ENCODE results near the gene PIF1.
A peak's percentile ranks its signal among the peaks of the same experiment; 100 is the strongest.

The PIF1 gene

DNA sequence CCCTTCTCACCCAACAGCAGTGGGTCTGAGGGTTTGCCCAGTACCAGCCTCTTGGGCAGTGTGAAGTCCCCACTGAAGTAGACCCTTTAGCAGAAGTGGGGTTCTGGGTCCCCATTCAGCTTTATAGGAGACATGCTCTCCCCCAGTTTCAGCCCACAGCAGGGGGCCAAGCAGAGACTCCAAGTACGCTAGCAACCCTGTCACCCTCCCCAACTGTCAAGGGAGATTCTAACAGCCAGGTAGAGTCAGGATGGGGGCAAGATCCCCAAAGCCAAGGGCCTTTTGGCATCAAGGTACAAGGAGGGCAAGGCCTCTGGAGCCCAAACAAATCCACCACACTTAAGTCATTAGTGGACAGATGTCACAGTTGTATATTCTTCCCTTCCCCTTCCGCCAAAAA lies 51.8 kb downstream of the PIF1 start:
- Mint-ChIP-seq H3K27me3 (ENCODE audit: low read depth, poor library complexity) (peaks cover 16% of the 10 kb centered on the region), H3K9me3 (no peaks in the 10 kb centered on the region), H3K27ac (no peak overlapping the region), H3K4me3 (peak overlapping the region; percentile 85), H3K4me1 (peaks cover 52% of the 10 kb centered on the region), H3K36me3 (ENCODE audit: low read depth) (peaks cover 4% of the 10 kb centered on the region)
- DNase-seq: no peak
- TF ChIP-seq, protein P1, sequence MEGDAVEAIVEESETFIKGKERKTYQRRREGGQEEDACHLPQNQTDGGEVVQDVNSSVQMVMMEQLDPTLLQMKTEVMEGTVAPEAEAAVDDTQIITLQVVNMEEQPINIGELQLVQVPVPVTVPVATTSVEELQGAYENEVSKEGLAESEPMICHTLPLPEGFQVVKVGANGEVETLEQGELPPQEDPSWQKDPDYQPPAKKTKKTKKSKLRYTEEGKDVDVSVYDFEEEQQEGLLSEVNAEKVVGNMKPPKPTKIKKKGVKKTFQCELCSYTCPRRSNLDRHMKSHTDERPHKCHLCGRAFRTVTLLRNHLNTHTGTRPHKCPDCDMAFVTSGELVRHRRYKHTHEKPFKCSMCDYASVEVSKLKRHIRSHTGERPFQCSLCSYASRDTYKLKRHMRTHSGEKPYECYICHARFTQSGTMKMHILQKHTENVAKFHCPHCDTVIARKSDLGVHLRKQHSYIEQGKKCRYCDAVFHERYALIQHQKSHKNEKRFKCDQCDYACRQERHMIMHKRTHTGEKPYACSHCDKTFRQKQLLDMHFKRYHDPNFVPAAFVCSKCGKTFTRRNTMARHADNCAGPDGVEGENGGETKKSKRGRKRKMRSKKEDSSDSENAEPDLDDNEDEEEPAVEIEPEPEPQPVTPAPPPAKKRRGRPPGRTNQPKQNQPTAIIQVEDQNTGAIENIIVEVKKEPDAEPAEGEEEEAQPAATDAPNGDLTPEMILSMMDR (IDR thresholded peaks at IDR 0.05): no peak

DNA sequence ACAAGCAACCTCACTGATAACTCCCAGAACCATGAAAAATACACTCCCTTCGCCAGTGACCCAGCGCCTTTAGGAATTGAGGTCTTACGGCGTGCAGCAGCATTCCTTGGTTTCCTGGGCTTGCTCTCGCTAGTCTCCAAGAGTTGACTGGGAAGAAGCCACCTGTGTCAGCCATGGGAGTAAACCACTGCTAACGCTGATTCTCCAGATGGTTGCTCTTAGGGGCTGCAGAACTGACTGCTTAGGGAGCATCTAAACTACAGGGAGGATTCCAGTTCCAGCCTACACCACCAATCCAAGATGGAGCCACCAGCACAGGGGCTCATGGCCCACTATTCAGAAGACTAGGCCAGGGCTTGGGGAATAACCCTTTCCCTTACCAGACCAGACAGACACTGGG lies 52.5 kb downstream of the PIF1 start:
- peaks cover 47% of the 10 kb centered on the region for H3K4me1 Mint-ChIP-seq
- H3K9me3 Mint-ChIP-seq: no peaks in the 10 kb centered on the region
- peaks cover 13% of the 10 kb centered on the region for H3K27me3 Mint-ChIP-seq (ENCODE audit: low read depth, poor library complexity)
- peaks cover 4% of the 10 kb centered on the region for H3K36me3 Mint-ChIP-seq (ENCODE audit: low read depth)
- DNase-seq: no peak
- TF ChIP-seq, protein P1 (IDR thresholded peaks at IDR 0.05): no peak
- no peak overlapping the region for H3K27ac Mint-ChIP-seq
- no peak overlapping the region for H3K4me3 Mint-ChIP-seq

DNA sequence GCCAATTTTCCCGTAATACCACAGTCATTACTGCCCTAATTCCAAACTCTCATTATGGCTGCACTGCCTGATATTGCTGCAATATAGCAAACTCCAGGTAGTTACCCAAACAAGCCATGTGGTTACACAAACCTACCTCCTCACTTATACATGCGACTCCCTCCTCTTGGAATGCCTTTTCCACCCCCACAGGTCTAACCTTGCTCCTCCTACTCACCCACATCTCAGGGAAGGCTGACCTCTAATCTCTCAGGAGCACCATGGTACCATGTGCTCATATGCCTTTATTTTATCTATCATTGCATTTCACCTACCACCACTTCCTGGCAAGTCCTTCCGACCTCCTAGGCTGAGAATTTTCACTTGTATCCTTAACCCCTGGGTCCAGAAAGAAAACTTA lies 53.0 kb downstream of the PIF1 start:
- Mint-ChIP-seq H3K9me3 (no peaks in the 10 kb centered on the region), H3K36me3 (ENCODE audit: low read depth) (peaks cover 4% of the 10 kb centered on the region), H3K4me1 (peaks cover 48% of the 10 kb centered on the region), H3K4me3 (no peak overlapping the region), H3K27me3 (ENCODE audit: low read depth, poor library complexity) (peaks cover 8% of the 10 kb centered on the region), H3K27ac (no peak overlapping the region)
- no peak for DNase-seq
- TF ChIP-seq, protein P1 (IDR thresholded peaks at IDR 0.05): no peak

DNA sequence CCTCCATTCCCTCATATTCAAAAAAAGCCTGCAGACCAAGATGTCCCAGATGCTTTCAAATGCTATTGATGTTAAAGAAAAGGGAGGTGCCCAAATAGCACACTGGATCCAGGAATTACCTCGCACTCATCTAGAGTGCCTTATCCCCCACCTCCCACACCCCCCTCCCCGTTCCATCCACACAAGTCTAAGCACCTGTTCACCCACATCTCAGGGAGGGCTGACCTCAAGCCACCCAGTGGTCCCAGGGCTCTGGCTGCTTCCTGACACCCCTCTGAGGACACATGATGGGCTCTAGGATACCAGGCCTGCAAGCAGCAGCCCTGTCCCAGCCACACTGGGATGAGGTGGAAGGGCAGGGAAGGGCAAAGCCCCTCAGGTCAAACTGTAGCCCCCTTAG lies 54.8 kb downstream of the PIF1 start:
- Mint-ChIP-seq H3K27ac (no peak overlapping the region), H3K9me3 (no peaks in the 10 kb centered on the region), H3K27me3 (ENCODE audit: low read depth, poor library complexity) (peaks cover 4% of the 10 kb centered on the region), H3K36me3 (ENCODE audit: low read depth) (peaks cover 4% of the 10 kb centered on the region), H3K4me1 (peaks cover 42% of the 10 kb centered on the region), H3K4me3 (no peak overlapping the region)
- no peak for DNase-seq
- TF ChIP-seq, protein P1 (IDR thresholded peaks at IDR 0.05): no peak

DNA sequence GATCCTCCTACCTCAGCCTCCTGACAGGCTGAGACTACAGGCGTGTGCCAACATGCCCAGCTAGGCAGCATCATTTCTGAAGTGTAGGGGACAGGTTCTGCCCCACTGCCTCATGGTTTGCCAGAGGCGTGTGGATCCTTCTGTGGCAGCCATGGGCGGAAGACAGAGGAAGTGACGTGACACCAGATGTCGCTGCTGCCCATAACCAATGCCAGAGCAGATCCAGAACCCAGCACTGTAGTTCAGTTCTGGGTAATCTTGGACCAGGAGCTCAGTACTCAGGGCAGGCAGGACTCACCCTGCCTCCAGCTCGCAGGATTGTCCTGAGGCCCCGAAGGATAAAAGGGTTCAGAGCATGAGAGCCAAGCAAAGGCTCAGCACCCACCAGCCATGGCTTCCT lies 58.2 kb downstream of the PIF1 start:
- H3K36me3 Mint-ChIP-seq (ENCODE audit: low read depth): peaks cover 4% of the 10 kb centered on the region
- peaks cover 10% of the 10 kb centered on the region for H3K27me3 Mint-ChIP-seq (ENCODE audit: low read depth, poor library complexity)
- TF ChIP-seq, protein P1 (IDR thresholded peaks at IDR 0.05): no peak
- H3K4me3 Mint-ChIP-seq: no peak overlapping the region
- no peaks in the 10 kb centered on the region for H3K9me3 Mint-ChIP-seq
- DNase-seq: no peak
- H3K27ac Mint-ChIP-seq: no peak overlapping the region
- peaks cover 29% of the 10 kb centered on the region for H3K4me1 Mint-ChIP-seq

DNA sequence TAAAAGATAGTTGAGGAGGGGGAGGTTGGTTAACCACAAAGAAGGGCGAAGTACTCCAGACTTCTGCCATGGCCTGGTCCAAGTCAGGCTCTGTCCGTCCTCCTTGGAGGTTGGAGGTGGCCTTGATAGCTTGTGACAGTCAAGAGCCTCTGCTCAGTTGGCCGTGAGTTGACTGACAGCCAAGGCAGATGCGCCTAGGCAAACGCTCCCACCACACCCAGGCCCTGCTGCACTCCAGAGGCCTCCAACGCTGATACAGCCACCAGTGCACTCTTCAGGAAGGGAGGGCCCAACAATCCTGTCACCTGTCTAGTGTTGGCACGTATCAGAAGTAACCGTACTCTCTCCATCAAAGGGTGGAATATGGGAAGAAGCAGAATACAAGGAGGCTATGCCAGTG lies 59.4 kb downstream of the PIF1 start:
- no peak for DNase-seq
- no peaks in the 10 kb centered on the region for H3K9me3 Mint-ChIP-seq
- no peak overlapping the region for H3K27ac Mint-ChIP-seq
- H3K27me3 Mint-ChIP-seq (ENCODE audit: low read depth, poor library complexity): peaks cover 10% of the 10 kb centered on the region
- peaks cover 33% of the 10 kb centered on the region for H3K4me1 Mint-ChIP-seq
- peaks cover 4% of the 10 kb centered on the region for H3K36me3 Mint-ChIP-seq (ENCODE audit: low read depth)
- TF ChIP-seq, protein P1 (IDR thresholded peaks at IDR 0.05): no peak
- no peak overlapping the region for H3K4me3 Mint-ChIP-seq

Data from nephron progenitor cell (in vitro differentiated cells).